GM19452 (cell line): ENCODE data around the gene TRAPPC6A.
"Not testable (repeated sequence)": the region's sequence is repeated elsewhere in the genome, so short reads cannot be mapped to it uniquely, and the experiment has no call there.

Source experiments
- ATAC-seq: cut with Tn5 transposase; IDR thresholded peaks from one replicate; pipeline ENCODE4 v1.9.1; 2021; ENCODE audit not compliant: unreplicated experiment

TRAPPC6A gene

GRCh38 chr19:45133661-45134060 is 44.4 kb downstream of the TRAPPC6A start:
- ATAC-seq: no peak

- ATAC-seq: no peak
Observed at GRCh38 chr19:45130888-45131615, 47.0 kb downstream of the TRAPPC6A start.

- ATAC-seq: no peak
Observed at GRCh38 chr19:45130236-45130635, 47.8 kb downstream of the TRAPPC6A start.

- ATAC-seq: no peak
Observed at GRCh38 chr19:45128806-45129205, 49.2 kb downstream of the TRAPPC6A start.

- no peak for ATAC-seq
Observed at GRCh38 chr19:45128146-45128545, 49.9 kb downstream of the TRAPPC6A start.

GRCh38 chr19:45126654-45127053 is 51.4 kb downstream of the TRAPPC6A start:
- no peak for ATAC-seq

GRCh38 chr19:45125975-45126493 is 52.0 kb downstream of the TRAPPC6A start:
- ATAC-seq: no peak

GRCh38 chr19:45125360-45125759 is 52.7 kb downstream of the TRAPPC6A start:
- no peak for ATAC-seq

GRCh38 chr19:45124021-45124420 is 54.0 kb downstream of the TRAPPC6A start:
- ATAC-seq: no peak

- no peak for ATAC-seq
Observed at GRCh38 chr19:45123440-45123850, 54.6 kb downstream of the TRAPPC6A start.

- no peak for ATAC-seq
Observed at GRCh38 chr19:45122832-45123231, 55.2 kb downstream of the TRAPPC6A start.

- ATAC-seq: no peak
Observed at GRCh38 chr19:45121827-45122345, 56.2 kb downstream of the TRAPPC6A start.

- no peak for ATAC-seq
Observed at GRCh38 chr19:45119582-45119981, 58.5 kb downstream of the TRAPPC6A start.

- ATAC-seq: not testable (repeated sequence)
Observed at GRCh38 chr19:45118591-45119355, 59.3 kb downstream of the TRAPPC6A start.

GRCh38 chr19:45118106-45118505 is 59.9 kb downstream of the TRAPPC6A start:
- no peak for ATAC-seq

- no peak for ATAC-seq
Observed at GRCh38 chr19:45117671-45118070, 60.4 kb downstream of the TRAPPC6A start.

- ATAC-seq: no peak
Observed at GRCh38 chr19:45117167-45117594, 60.9 kb downstream of the TRAPPC6A start.

GRCh38 chr19:45115809-45116615 is 62.0 kb downstream of the TRAPPC6A start:
- no peak for ATAC-seq

GRCh38 chr19:45114116-45114515 is 63.9 kb downstream of the TRAPPC6A start:
- no peak for ATAC-seq

- ATAC-seq: no peak
Observed at GRCh38 chr19:45113628-45114027, 64.4 kb downstream of the TRAPPC6A start.
